Lung (tissue), 12 donors: ENCODE data around the gene PLA2R1. TPM values are rescaled to one million over a fixed set of nuclear protein-coding genes. Genes with fewer than 3 reads are reported as not detected.

ENCODE experiments used
- ATAC-seq: fragments of 200-7000 bp; cut with Tn5 transposase; one replicate; pipeline ENCODE4 v1.9.1; 2020; ENCODE audit warnings: moderate number of reproducible peaks; ENCODE audit not compliant: insufficient read depth, low FRiP score
- DNase-seq, 3 donors: peaks; one replicate each; pipeline ENCODE4 v3.0.0-alpha.2; 2013 to 2017
- H3K27ac ChIP-seq, 2 donors: one replicate each; pipeline ENCODE4 v1.5.1; 2013; ENCODE audit warnings: mild to moderate bottlenecking in 2 of 2, moderate library complexity in 2 of 2, control low read depth in 1 of 2, inconsistent platforms in 1 of 2, low read depth in 1 of 2, low read length in 1 of 2
- H3K27me3 ChIP-seq, 3 donors: one replicate each; pipeline ENCODE4 v1.5.1; 2013; ENCODE audit warnings: low read length in 2 of 3; ENCODE audit not compliant: control insufficient read depth in 3 of 3, insufficient read depth in 3 of 3
- H3K36me3 ChIP-seq, 4 donors: one replicate each; pipeline ENCODE4 v1.5.1; 2013; ENCODE audit warnings: low read length in 4 of 4, mild to moderate bottlenecking in 1 of 4, moderate library complexity in 1 of 4; ENCODE audit not compliant: control insufficient read depth in 4 of 4, insufficient read depth in 4 of 4
- H3K4me1 ChIP-seq, 5 donors: one replicate each; pipeline ENCODE4 v1.5.1; 2013; ENCODE audit warnings: low read length in 5 of 5, mild to moderate bottlenecking in 2 of 5, moderate library complexity in 1 of 5; ENCODE audit not compliant: control insufficient read depth in 5 of 5, insufficient read depth in 5 of 5
- H3K4me3 ChIP-seq: one replicate; pipeline ENCODE4 v1.5.1; 2013; ENCODE audit warnings: mild to moderate bottlenecking, control low read depth, moderate library complexity
- H3K9ac ChIP-seq, 2 donors: one replicate each; pipeline ENCODE4 v1.5.1; 2013; ENCODE audit warnings: low read length in 2 of 2, control low read depth in 1 of 2; ENCODE audit not compliant: insufficient read depth in 1 of 2
- H3K9me3 ChIP-seq, 4 donors: one replicate each; pipeline ENCODE4 v1.5.1; 2013; ENCODE audit warnings: low read length in 3 of 4, mild to moderate bottlenecking in 1 of 4, moderate library complexity in 1 of 4; ENCODE audit not compliant: control insufficient read depth in 4 of 4, insufficient read depth in 3 of 4
- WGBS, 2 donors: extraction: QIAGEN DNeasy Blood & Tissue Kit; methylation state at CpG; one replicate each; pipeline ENCODE4 v1.1.7; 2013; 5-methylcytosine and 5-hydroxymethylcytosine counted together
- polyA plus RNA-seq, 2 donors: library from polyadenylated mRNA; stranded (reverse); fragments of 200-250 nt; gene quantifications; one replicate each; pipeline ENCODE4 v1.2.1, GENCODE V29; 2013
- total RNA-seq, 2 donors: library from RNA; depleted of rRNA in 1 of 2; stranded (reverse); fragments of >200 nt in 1 of 2; gene quantifications; one replicate each; pipeline ENCODE4 v1.2.1, GENCODE V29; 2014 to 2021
- TF ChIP-seq, protein P1 (sequence below): IDR thresholded peaks from 2 replicates; pipeline ENCODE4 v1.5.1; 2012; ENCODE audit warnings: mild to moderate bottlenecking; ENCODE audit errors: control extremely low read depth, extremely low read depth
- donor health status: control.
- donor health status: control.
- donor health status: Bipolar disorder and iron deficiency.
- donor health status: healthy.
- donor health status: DM: yes; HTN: yes; CAD: no.

Gene PLA2R1
- total and polyA plus RNA-seq, 4 donors: 0.79 to 13.5 (median 2.3) TPM

DNA sequence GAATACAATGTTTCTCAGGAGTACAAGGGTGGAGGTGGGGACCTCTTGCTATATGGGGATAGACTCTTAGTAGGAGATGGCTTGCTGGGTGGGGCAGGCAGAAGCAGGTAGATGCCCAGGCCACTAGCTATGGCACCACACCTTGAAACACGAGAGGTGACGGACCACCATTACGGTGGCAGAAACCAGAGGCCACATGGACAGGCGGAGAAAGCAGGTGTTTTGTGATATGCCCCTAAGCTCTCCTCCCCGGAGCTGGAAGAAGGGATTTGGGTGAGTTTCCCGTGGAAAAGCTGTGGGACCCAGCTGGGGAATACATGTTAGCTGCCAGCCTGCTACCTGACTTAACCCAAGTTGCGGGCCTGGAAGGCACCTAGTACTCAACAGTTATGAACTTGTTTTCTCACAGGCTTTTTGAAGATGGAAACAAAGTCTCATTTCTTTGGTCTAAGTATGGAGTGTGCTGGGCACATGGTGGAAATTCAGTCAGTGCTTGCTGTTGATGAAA, 16.7 kb downstream of the PLA2R1 start:
- no peaks in the 10 kb centered on the region for H3K9me3 ChIP-seq
- 80% methylated on average over 7 of the region's 7 CpGs for WGBS, 2 donors

GRCh38 chr2:160044728-160045127, 17.7 kb downstream of the PLA2R1 start:
- DNase-seq (no peak), ATAC-seq (no peak)
- no peak overlapping the region for H3K4me3 ChIP-seq
- H3K9ac ChIP-seq: no peak overlapping the region
- no peak overlapping the region for H3K27ac ChIP-seq
- TF ChIP-seq, protein P1, sequence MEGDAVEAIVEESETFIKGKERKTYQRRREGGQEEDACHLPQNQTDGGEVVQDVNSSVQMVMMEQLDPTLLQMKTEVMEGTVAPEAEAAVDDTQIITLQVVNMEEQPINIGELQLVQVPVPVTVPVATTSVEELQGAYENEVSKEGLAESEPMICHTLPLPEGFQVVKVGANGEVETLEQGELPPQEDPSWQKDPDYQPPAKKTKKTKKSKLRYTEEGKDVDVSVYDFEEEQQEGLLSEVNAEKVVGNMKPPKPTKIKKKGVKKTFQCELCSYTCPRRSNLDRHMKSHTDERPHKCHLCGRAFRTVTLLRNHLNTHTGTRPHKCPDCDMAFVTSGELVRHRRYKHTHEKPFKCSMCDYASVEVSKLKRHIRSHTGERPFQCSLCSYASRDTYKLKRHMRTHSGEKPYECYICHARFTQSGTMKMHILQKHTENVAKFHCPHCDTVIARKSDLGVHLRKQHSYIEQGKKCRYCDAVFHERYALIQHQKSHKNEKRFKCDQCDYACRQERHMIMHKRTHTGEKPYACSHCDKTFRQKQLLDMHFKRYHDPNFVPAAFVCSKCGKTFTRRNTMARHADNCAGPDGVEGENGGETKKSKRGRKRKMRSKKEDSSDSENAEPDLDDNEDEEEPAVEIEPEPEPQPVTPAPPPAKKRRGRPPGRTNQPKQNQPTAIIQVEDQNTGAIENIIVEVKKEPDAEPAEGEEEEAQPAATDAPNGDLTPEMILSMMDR: no peak
- no peaks in the 10 kb centered on the region for H3K9me3 ChIP-seq
- no peaks in the 10 kb centered on the region for H3K36me3 ChIP-seq
- peaks cover 0 to 1% (median 0%) of the 10 kb centered on the region in 5 donors for H3K4me1 ChIP-seq
- peaks cover 0 to 3% (median 2%) of the 10 kb centered on the region in 3 donors for H3K27me3 ChIP-seq
- WGBS, 2 donors: 94 to 95% methylated on average over 8 of the region's 8 CpGs

More for the DNA sequence above, 16.7 kb downstream of the PLA2R1 start:
- TF ChIP-seq, protein P1: no peak
- peaks cover 0 to 2% (median 1%) of the 10 kb centered on the region in 3 donors for H3K27me3 ChIP-seq
- no peaks in the 10 kb centered on the region for H3K36me3 ChIP-seq
- H3K4me1 ChIP-seq: no peaks in the 10 kb centered on the region
- H3K27ac ChIP-seq: no peak overlapping the region
- no peak overlapping the region for H3K9ac ChIP-seq
- ATAC-seq (no peak), DNase-seq (peak in 1 of 3 donors; percentile 44)
- no peak overlapping the region for H3K4me3 ChIP-seq

DNA sequence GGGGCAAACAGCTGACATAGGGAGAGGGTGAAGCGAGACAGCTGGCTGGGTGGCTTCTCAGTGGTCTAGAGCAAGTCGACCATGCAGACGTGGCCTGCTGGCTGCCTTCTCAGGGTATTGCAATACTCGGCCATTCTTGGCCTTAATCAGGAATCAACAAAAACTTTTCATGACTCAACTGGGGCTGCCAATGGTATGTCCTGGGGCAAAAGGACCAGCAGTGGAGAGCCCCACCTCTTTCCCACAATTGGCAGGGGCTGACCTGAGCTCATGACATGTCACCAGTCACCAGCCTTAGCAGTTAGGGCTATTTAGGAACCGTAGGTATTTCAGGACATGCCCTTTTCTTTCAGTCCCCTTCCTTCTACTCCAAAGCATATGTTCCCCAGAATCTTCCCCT, 19.1 kb downstream of the PLA2R1 start:
- Histone ChIP-seq H3K9me3 (no peaks in the 10 kb centered on the region), H3K9ac (no peak overlapping the region), H3K27me3 (peaks cover 0 to 3% (median 2%) of the 10 kb centered on the region in 3 donors), H3K27ac (no peak overlapping the region), H3K4me1 (peaks cover 0 to 8% (median 3%) of the 10 kb centered on the region in 5 donors), H3K4me3 (no peak overlapping the region), H3K36me3 (no peaks in the 10 kb centered on the region)
- TF ChIP-seq, protein P1: no peak
- WGBS, 2 donors: 84 to 90% methylated on average over 5 of the region's 5 CpGs
- DNase-seq (no peak), ATAC-seq (no peak)

GRCh38 chr2:160042054-160042453, 20.4 kb downstream of the PLA2R1 start:
- Histone ChIP-seq H3K27me3 (peaks cover 0 to 13% (median 2%) of the 10 kb centered on the region in 3 donors), H3K9ac (no peak overlapping the region), H3K4me1 (peaks cover 0 to 8% (median 3%) of the 10 kb centered on the region in 5 donors), H3K9me3 (no peaks in the 10 kb centered on the region), H3K27ac (no peak overlapping the region), H3K4me3 (no peak overlapping the region), H3K36me3 (no peaks in the 10 kb centered on the region)
- 90 to 92% methylated on average over 7 of the region's 7 CpGs for WGBS, 2 donors
- ATAC-seq: no peak
- TF ChIP-seq, protein P1: no peak
- DNase-seq: no peak
